H1 (cell line): ENCODE data around the gene DOCK8. TPM values are rescaled to one million over a fixed set of nuclear protein-coding genes. Genes with fewer than 3 reads are reported as not detected.

ENCODE experiments used
- CTCF ChIA-PET: fragments of 300-600 bp; sonication (Branson Sonifier 250); formaldehyde crosslinking; loops from one replicate; lab custom pipeline; 2021; ENCODE audit not compliant: partially characterized antibody; lab: Charles Lee
- POLR2A ChIA-PET: fragments of 300-600 bp; sonication (Branson Sonifier 250); formaldehyde crosslinking; loops from one replicate; lab custom pipeline; 2021; ENCODE audit warnings: inconsistent platforms; ENCODE audit not compliant: partially characterized antibody; lab: Charles Lee
- DNase-seq, 2 experiments: peaks; one replicate each; pipeline versions ENCODE4 v3.0.0 to v3.0.0-alpha.2; 2010 to 2022; ENCODE audit warnings: low spot score in 2 of 2, low read depth in 1 of 2, mixed read lengths in 1 of 2
- FAIRE-seq: peaks from 2 replicates; lab custom pipeline; 2011; peaks lifted over from hg19 to GRCh38; lab: Jason Lieb, UNC
- H2AFZ ChIP-seq: 2 replicates; pipeline ENCODE4 v1.8.1; 2012; ENCODE audit warnings: low read length, inconsistent platforms
- H2AK5ac ChIP-seq: 2 replicates; pipeline ENCODE4 v1.6.1; 2013; ENCODE audit warnings: low read depth, low read length
- H2BK120ac ChIP-seq: replicated peaks from 2 replicates; pipeline ENCODE3; 2013; ENCODE audit warnings: low read depth, low read length, inconsistent platforms
- H2BK12ac ChIP-seq: 2 replicates; pipeline ENCODE4 v1.6.1; 2013; ENCODE audit warnings: low read depth, low read length
- H2BK15ac ChIP-seq: 2 replicates; pipeline ENCODE4 v1.6.1; 2013; ENCODE audit warnings: low read length
- H2BK20ac ChIP-seq: 2 replicates; pipeline ENCODE4 v1.6.1; 2013; ENCODE audit warnings: low read length
- H2BK5ac ChIP-seq: 2 replicates; pipeline ENCODE4 v1.6.1; 2013; ENCODE audit warnings: low read depth, low read length
- H3K14ac ChIP-seq: 2 replicates; pipeline ENCODE4 v1.6.1; 2013; ENCODE audit warnings: inconsistent platforms; ENCODE audit not compliant: insufficient read length
- H3K18ac ChIP-seq: 2 replicates; pipeline ENCODE4 v1.6.1; 2013; ENCODE audit warnings: low read length; ENCODE audit errors: extremely low read depth
- H3K23ac ChIP-seq: 2 replicates; pipeline ENCODE4 v1.6.1; 2013; ENCODE audit warnings: inconsistent platforms; ENCODE audit not compliant: insufficient read length
- H3K23me2 ChIP-seq: 2 replicates; pipeline ENCODE4 v1.6.1; 2013; ENCODE audit warnings: low read depth, low read length
- H3K27ac ChIP-seq: 2 replicates; pipeline ENCODE4 v1.6.1; 2011; ENCODE audit warnings: low read depth, low read length, inconsistent platforms
- H3K27me3 ChIP-seq, 4 experiments: replicated peaks in 1 of 4; 1 replicate in 1 of 4; 2 replicates in 3 of 4; pipeline versions ENCODE4 v1.6.1 to v1.8.1; 2011 to 2013; ENCODE audit warnings: low read length in 3 of 4, mild to moderate bottlenecking in 3 of 4, inconsistent platforms in 2 of 4, mixed read lengths in 2 of 4, moderate library complexity in 1 of 4; ENCODE audit not compliant: control insufficient read depth in 3 of 4, insufficient read depth in 3 of 4; ENCODE audit errors: extremely low read depth in 1 of 4
- H3K36me3 ChIP-seq, 4 experiments: 2 replicates each; pipeline versions ENCODE4 v1.6.1 to v1.8.1; 2011 to 2013; ENCODE audit warnings: mild to moderate bottlenecking in 4 of 4, low read length in 3 of 4, moderate library complexity in 2 of 4, control low read depth in 1 of 4, inconsistent platforms in 1 of 4; ENCODE audit not compliant: insufficient read depth in 4 of 4, control insufficient read depth in 2 of 4
- H3K4ac ChIP-seq: replicated peaks from 2 replicates; pipeline ENCODE3; 2013; ENCODE audit warnings: low read length, low read depth, mixed read lengths, inconsistent platforms; ENCODE audit not compliant: insufficient read length
- H3K4me1 ChIP-seq, 4 experiments: replicated peaks in 1 of 4; 1 replicate in 1 of 4; 2 replicates in 3 of 4; pipeline versions ENCODE4 v1.6.1 to v1.8.1; 2011 to 2013; ENCODE audit warnings: low read length in 3 of 4, inconsistent platforms in 2 of 4, mixed read lengths in 1 of 4; ENCODE audit not compliant: insufficient read depth in 4 of 4, control insufficient read depth in 3 of 4
- H3K4me2 ChIP-seq, 2 experiments: 2 replicates each; pipeline versions ENCODE4 v1.6.1 to v1.8.1; 2011 to 2013; ENCODE audit warnings: low read depth in 2 of 2, low read length in 2 of 2, control low read depth in 1 of 2, inconsistent platforms in 1 of 2, mild to moderate bottlenecking in 1 of 2; ENCODE audit not compliant: insufficient read depth in 1 of 2
- H3K4me3 ChIP-seq, 4 experiments: fragments of 200-600, 300-600 bp in 1 of 4; sonication (generic), shearing (Covaris generic), sonication (Bioruptor Twin) in 1 of 4; 2 replicates each; pipeline versions ENCODE4 v1.5.1 to v1.8.1; 2011 to 2016; ENCODE audit warnings: low read length in 4 of 4, low read depth in 3 of 4, control low read depth in 2 of 4, inconsistent platforms in 2 of 4, mild to moderate bottlenecking in 2 of 4, mixed read lengths in 1 of 4, moderate library complexity in 1 of 4; ENCODE audit not compliant: insufficient read depth in 2 of 4; ENCODE audit errors: extremely low read depth in 1 of 4
- H3K56ac ChIP-seq: replicated peaks from 2 replicates; pipeline ENCODE3; 2013; ENCODE audit warnings: low read depth, mild to moderate bottlenecking, mixed read lengths, low read length, inconsistent platforms; ENCODE audit not compliant: insufficient read length
- H3K79me1 ChIP-seq: 2 replicates; pipeline ENCODE4 v1.6.1; 2013; ENCODE audit warnings: low read depth, low read length, control low read depth
- H3K79me2 ChIP-seq, 2 experiments: 2 replicates each; pipeline versions ENCODE4 v1.6.1 to v1.8.1; 2012 to 2013; ENCODE audit warnings: low read length in 2 of 2, mild to moderate bottlenecking in 2 of 2, inconsistent platforms in 1 of 2; ENCODE audit not compliant: insufficient read depth in 2 of 2, control insufficient read depth in 1 of 2
- H3K9ac ChIP-seq, 4 experiments: replicated peaks in 1 of 4; 1 replicate in 1 of 4; 2 replicates in 3 of 4; pipeline versions ENCODE4 v1.6.1 to v1.8.1; 2011 to 2013; ENCODE audit warnings: low read depth in 3 of 4, low read length in 3 of 4, control low read depth in 2 of 4, mild to moderate bottlenecking in 2 of 4, moderate library complexity in 2 of 4, inconsistent platforms in 1 of 4; ENCODE audit errors: extremely low read depth in 1 of 4
- H3K9me3 ChIP-seq, 2 experiments: 2 replicates each; pipeline versions ENCODE4 v1.6.1 to v1.8.1; 2012 to 2013; ENCODE audit warnings: mild to moderate bottlenecking in 2 of 2, moderate library complexity in 2 of 2, control low read depth in 1 of 2, inconsistent platforms in 1 of 2, low read depth in 1 of 2, low read length in 1 of 2, mixed read lengths in 1 of 2; ENCODE audit not compliant: insufficient read depth in 2 of 2
- H4K20me1 ChIP-seq, 2 experiments: replicated peaks in 1 of 2; 2 replicates each; pipeline versions ENCODE3 to v1.8.1; 2011 to 2013; ENCODE audit warnings: inconsistent platforms in 2 of 2, low read length in 2 of 2, mild to moderate bottlenecking in 1 of 2; ENCODE audit not compliant: insufficient read depth in 2 of 2, control insufficient read depth in 1 of 2
- H4K5ac ChIP-seq: 2 replicates; pipeline ENCODE4 v1.6.1; 2013; ENCODE audit warnings: low read length, low read depth, mixed read lengths, inconsistent platforms; ENCODE audit not compliant: insufficient read length
- H4K8ac ChIP-seq: 2 replicates; pipeline ENCODE4 v1.8.0; 2013; ENCODE audit warnings: mild to moderate bottlenecking, moderate library complexity, low read length, inconsistent platforms; ENCODE audit not compliant: insufficient read depth; ENCODE audit errors: extremely low read depth
- H4K91ac ChIP-seq: replicated peaks from 2 replicates; pipeline ENCODE3; 2013; ENCODE audit warnings: low read length, mixed read lengths, inconsistent platforms; ENCODE audit not compliant: insufficient read length
- WGBS, 2 experiments: shearing (Covaris generic) in 1 of 2; methylation state at CpG; one replicate each; pipeline versions ENCODE4 v1.1.6 to v1.1.7; 2013 to 2015; ENCODE audit warnings: low lambda C conversion rate in 2 of 2, mixed read lengths in 2 of 2, inconsistent platforms in 1 of 2, low coverage in 1 of 2, missing lambda C conversion rate in 1 of 2; ENCODE audit not compliant: insufficient replicate concordance in 2 of 2, insufficient coverage in 1 of 2, insufficient read length in 1 of 2; ENCODE audit errors: extremely low coverage in 1 of 2, missing lambda C conversion rate in 1 of 2; 5-methylcytosine and 5-hydroxymethylcytosine counted together
- polyA plus RNA-seq, 7 experiments: library from polyadenylated mRNA; depleted of rRNA in 3 of 7; stranded (reverse) in 5 of 7; unstranded in 2 of 7; fragments of >200 nt in 5 of 7; fragments of 200-250 nt in 2 of 7; gene quantifications; 1 replicate in 5 of 7; 2 replicates in 1 of 7; 4 replicates in 1 of 7; pipeline versions ENCODE4 v1.2.1 to v1.2.3, GENCODE V29; 2011 to 2013; ENCODE audit warnings: missing spikeins in 2 of 7, mixed read lengths in 2 of 7
- total RNA-seq: library from RNA; stranded (reverse); fragmentation: NEBNext Ultra II Directional; extraction: Animal tissue kit (Norgen Biotek cat#: 25700); gene quantifications from 2 replicates; pipeline ENCODE4 v1.2.1, GENCODE V29; 2021

DOCK8 gene
- total and polyA plus RNA-seq, 2 of the 8 experiments (the other 6 are each of a cell fraction or from before 2014, with no cell fraction given) = 0.57 to 2.0 TPM

DNA sequence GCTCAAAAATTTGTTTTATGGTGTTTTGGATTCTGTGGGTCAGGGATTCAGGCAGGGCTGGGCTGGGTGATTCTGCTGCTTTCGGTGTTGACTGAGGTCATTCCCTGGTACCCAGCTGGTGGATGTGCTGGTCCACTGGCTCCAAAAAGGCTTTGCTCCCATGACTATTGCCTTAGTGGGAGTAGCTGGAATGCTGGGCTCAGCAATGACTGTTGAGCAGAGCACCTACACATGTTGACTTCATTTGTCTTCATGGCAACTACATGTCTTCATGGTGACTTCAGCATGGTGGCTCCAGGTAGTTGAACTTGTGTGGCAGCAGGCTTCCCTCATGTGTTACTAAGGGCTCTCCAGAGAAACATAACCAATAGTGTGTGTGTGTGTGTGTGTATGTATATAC is 297.2 kb downstream of the DOCK8 start:
- Histone ChIP-seq H2BK120ac (no peak overlapping the region), H3K79me1 (no peaks in the 10 kb centered on the region; the same call in 1 of the 2 replicates), H3K79me2 (peaks cover 4 to 82% of the 10 kb centered on the region in 2 experiments; a peak in 3 of 4 replicates), H3K14ac (no peak overlapping the region), H2BK5ac (no peak overlapping the region), H3K9me3 (no peaks in the 10 kb centered on the region), H2BK20ac (no peak overlapping the region), H2AFZ (no peak overlapping the region), H3K23me2 (no peaks in the 10 kb centered on the region), H3K4ac (no peak overlapping the region), H4K91ac (no peak overlapping the region), H3K4me1 (peaks cover 0 to 2% (median under 1%) of the 10 kb centered on the region in 4 experiments; a peak in 3 of 7 replicates), H4K8ac (no peak overlapping the region), H3K9ac (no peak overlapping the region), H3K4me2 (no peak overlapping the region), H4K20me1 (peaks cover 0 to 7% of the 10 kb centered on the region in 2 experiments), H3K18ac (no peak overlapping the region), H3K27me3 (no peaks in the 10 kb centered on the region), H2BK15ac (no peak overlapping the region), H2AK5ac (no peak overlapping the region), H3K23ac (no peak overlapping the region), H2BK12ac (no peak overlapping the region), H3K4me3 (no peak overlapping the region), H3K27ac (no peak overlapping the region), H3K36me3 (no peaks in the 10 kb centered on the region), H3K56ac (no peak overlapping the region), H4K5ac (no peak overlapping the region)
- no peak for DNase-seq
- no peak for FAIRE-seq
- POLR2A ChIA-PET = interaction anchor here (0.8 kb wide), 1 partner anchor 28 kb away, joined by 3 read pairs; no protein-coding TSS in a partner anchor
- 69% methylated on average over 1 of the region's 1 CpG; no CpG with 5 or more reads in 1 of the 2 experiments for WGBS, 2 experiments
- CTCF ChIA-PET = interaction anchor here (0.6 to 0.8 kb wide), 2 partner anchors 101 to 222 kb away, joined by 3 read pairs; no protein-coding TSS in a partner anchor
